ENCODE measurements around the gene OR6C70. TPM values are rescaled to one million over a fixed set of nuclear protein-coding genes. Genes with fewer than 3 reads are reported as not detected.

OR6C70 gene
- total RNA-seq, 1 experiment from 2014 or later: not detected

GRCh38 chr12:55516391-55516790 lies 46.5 kb upstream of the OR6C70 start:
- H3K4me2 ChIP-seq (ENCODE audit: insufficient read depth, insufficient read length, low read length): no peak overlapping the region
- H4K20me1 ChIP-seq (ENCODE audit: control insufficient read depth, insufficient read depth, insufficient read length): no peaks in the 10 kb centered on the region
- no peaks in the 10 kb centered on the region for H3K79me1 ChIP-seq (ENCODE audit: insufficient read depth, low read depth, low read length, poor library complexity, severe bottlenecking)
- H3K14ac ChIP-seq (ENCODE audit: insufficient read depth, low read length): no peak overlapping the region
- Mint-ChIP-seq H3K4me1 (no peaks in the 10 kb centered on the region), H3K9me3 (peaks cover 20 to 24% of the 10 kb centered on the region in 2 experiments), H3K4me3 (no peak overlapping the region), H3K27ac (no peak overlapping the region), H3K36me3 (ENCODE audit: insufficient read depth in 1 of 3, low read depth in 3 of 3) (peaks cover 0 to 16% (median 0%) of the 10 kb centered on the region in 3 experiments; a peak in 4 of 7 replicates), H3K27me3 (ENCODE audit: low read depth) (no peaks in the 10 kb centered on the region)
- H2BK120ac ChIP-seq (ENCODE audit: low read depth, low read length, poor library complexity, severe bottlenecking): no peak overlapping the region
- no peak overlapping the region for H3K23ac ChIP-seq (ENCODE audit: insufficient read length, low read depth, low read length)
- no peak overlapping the region for H3K4ac ChIP-seq (ENCODE audit: low read depth, low read length)
- H4K5ac ChIP-seq (ENCODE audit: insufficient read length, low read depth, low read length): no peak overlapping the region
- no peaks in the 10 kb centered on the region for H3K23me2 ChIP-seq (ENCODE audit: insufficient read length, low read depth, low read length, poor library complexity, severe bottlenecking)
- no peak overlapping the region for H2BK15ac ChIP-seq (ENCODE audit: low read depth, low read length)
- no peak for TF ChIP-seq CTCF (conservative IDR thresholded peaks at IDR 0.05)
- no peak overlapping the region for H2AFZ ChIP-seq (ENCODE audit: low read length)
- H4K91ac ChIP-seq (ENCODE audit: insufficient read length, low read depth, low read length): no peak overlapping the region
- H3K9ac ChIP-seq (ENCODE audit: extremely low read depth, insufficient read length, low read length): no peak overlapping the region
- H3K18ac ChIP-seq (ENCODE audit: insufficient read length, low read depth, low read length): no peak overlapping the region
- H4K8ac ChIP-seq (replicated peaks; ENCODE audit: insufficient read length, low read depth, low read length): no peak overlapping the region
- no peak overlapping the region for H3K56ac ChIP-seq (ENCODE audit: insufficient read length, low read depth, low read length)
- no peak overlapping the region for H2BK20ac ChIP-seq (ENCODE audit: low read depth, low read length, poor library complexity, severe bottlenecking)
- H3K79me2 ChIP-seq (ENCODE audit: insufficient read depth, low read length): no peaks in the 10 kb centered on the region
- no peak for DNase-seq
- no peak overlapping the region for H2BK12ac ChIP-seq (ENCODE audit: insufficient read length, low read depth, low read length)
- no peak overlapping the region for H3T11ph ChIP-seq (ENCODE audit: low read length)
- no peak overlapping the region for H3K27ac ChIP-seq (ENCODE audit: insufficient read length, low read depth, low read length)
- H2BK5ac ChIP-seq (ENCODE audit: insufficient read length, low read length): no peak overlapping the region
- H2AK5ac ChIP-seq (ENCODE audit: insufficient read length, low read length): no peak overlapping the region
- no peaks in the 10 kb centered on the region for H3K9me3 ChIP-seq (ENCODE audit: control insufficient read depth, low read depth, low read length)
- H3K4me1 ChIP-seq (ENCODE audit: insufficient read depth, low read length): no peaks in the 10 kb centered on the region
- H3K27me3 ChIP-seq (ENCODE audit: insufficient read depth, low read length): no peaks in the 10 kb centered on the region

Measured in H9 (cell line).